GM12891 (cell line): ENCODE data around the gene EFHD1.

ENCODE experiments used
- PAX5 ChIP-seq: IDR thresholded peaks from 2 replicates; pipeline ENCODE4 v1.6.1; 2011; ENCODE audit warnings: low read length, moderate library complexity, mild to moderate bottlenecking; ENCODE audit not compliant: insufficient read depth, severe bottlenecking
- POLR2A ChIP-seq: IDR thresholded peaks from 2 replicates; pipeline ENCODE4 v1.6.1; 2011; ENCODE audit warnings: low read depth, low read length, control low read depth

DNA sequence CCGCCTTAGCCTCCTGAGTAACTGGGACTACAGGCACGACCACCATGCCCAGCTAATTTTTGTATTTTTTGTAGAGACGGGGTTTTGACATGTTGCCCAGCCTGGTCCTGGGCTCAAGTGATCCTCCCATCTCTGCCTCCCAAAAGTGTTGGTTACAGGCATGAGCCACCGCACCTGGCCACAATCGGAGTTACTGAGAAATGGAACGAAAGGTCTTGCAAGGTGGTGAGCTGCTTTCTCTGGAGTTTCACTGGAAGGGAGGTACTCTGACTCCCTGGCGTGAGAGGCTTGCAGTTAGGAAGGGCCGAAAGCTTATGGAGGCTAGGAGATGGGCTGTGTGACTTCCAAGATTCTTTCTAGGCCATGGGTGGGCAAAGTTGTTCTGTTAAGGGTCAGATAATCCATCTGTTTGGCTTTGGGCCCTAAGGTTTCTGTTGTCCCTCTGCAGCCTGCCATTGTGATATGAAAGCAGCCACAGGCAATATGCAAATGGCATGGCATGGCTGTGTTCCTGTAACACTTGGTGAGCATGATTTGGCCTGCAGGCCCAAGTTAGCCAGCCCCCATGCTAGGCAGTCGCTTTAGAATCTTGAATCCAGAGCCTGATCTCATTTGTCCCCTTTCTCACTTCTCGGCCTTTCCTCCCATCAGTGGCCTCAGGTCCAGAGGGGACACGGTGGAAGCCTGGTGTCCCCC is 7.9 kb downstream of the EFHD1 start:
- TF ChIP-seq PAX5 (no peak), POLR2A (no peak)
